OCI-LY7 (cell line): Measurements from ENCODE around the gene GNG7. TPM values are rescaled to one million over a fixed set of nuclear protein-coding genes. Genes with fewer than 3 reads are reported as not detected.

Experiments
- BruUV-seq: library from RNA; stranded (reverse); fragments of 400-500 nt; replicated peaks from 2 replicates; lab custom pipeline; 2021; lab: Mats Ljungman, UMichigan
- CTCF ChIA-PET: fragments of 300-600 bp; sonication (Branson Sonifier 250); formaldehyde crosslinking; loops from one replicate; lab custom pipeline; 2022; ENCODE audit warnings: antibody characterized with exemption; ENCODE audit not compliant: unreplicated experiment; lab: Charles Lee
- POLR2A ChIA-PET: fragments of 300-600 bp; sonication (Branson Sonifier 250); formaldehyde crosslinking; loops from one replicate; lab custom pipeline; 2022; ENCODE audit warnings: antibody characterized with exemption; lab: Charles Lee
- DNase-seq: peaks from one replicate; pipeline ENCODE4 v3.0.0-alpha.2; 2015; ENCODE audit warnings: low spot score
- H2AFZ ChIP-seq: fragments of 200-600 bp; sonication (generic), shearing (Covaris generic); 2 replicates; pipeline ENCODE4 v1.6.1; 2014; ENCODE audit warnings: mild to moderate bottlenecking, antibody characterized with exemption, low read length, moderate library complexity
- H3K27ac ChIP-seq: fragments of 200-600 bp; sonication (generic); 2 replicates; pipeline ENCODE4 v1.5.1; 2014; ENCODE audit warnings: mixed run types, low read depth, mild to moderate bottlenecking, moderate library complexity, low read length, inconsistent platforms; ENCODE audit not compliant: poor library complexity, severe bottlenecking
- H3K36me3 ChIP-seq: fragments of 200-600 bp; sonication (generic); 2 replicates; pipeline ENCODE4 v1.6.1; 2014; ENCODE audit warnings: mild to moderate bottlenecking, antibody characterized with exemption, low read length, moderate library complexity, mixed read lengths; ENCODE audit not compliant: insufficient read depth
- H3K4me1 ChIP-seq: fragments of 200-600 bp; sonication (generic); 2 replicates; pipeline ENCODE4 v1.5.1; 2014; ENCODE audit warnings: mild to moderate bottlenecking, low read length; ENCODE audit not compliant: insufficient read depth, poor library complexity, severe bottlenecking
- H3K4me2 ChIP-seq: fragments of 200-600 bp; sonication (generic); 2 replicates; pipeline ENCODE4 v1.6.1; 2014; ENCODE audit warnings: mild to moderate bottlenecking, low read length
- H3K4me3 ChIP-seq: fragments of 200-600 bp; sonication (generic); 2 replicates; pipeline ENCODE4 v1.5.1; 2014; ENCODE audit warnings: mild to moderate bottlenecking, low read depth, low read length; ENCODE audit not compliant: poor library complexity, severe bottlenecking
- H3K79me2 ChIP-seq: fragments of 200-600 bp; sonication (generic); 2 replicates; pipeline ENCODE4 v1.6.1; 2016; ENCODE audit warnings: low read depth, mild to moderate bottlenecking, low read length, moderate library complexity, mixed read lengths; ENCODE audit not compliant: insufficient read depth
- H3K9me2 ChIP-seq: fragments of 200-600 bp; sonication (generic); 2 replicates; pipeline ENCODE4 v1.6.1; 2016; ENCODE audit warnings: mild to moderate bottlenecking, low read length, mixed read lengths; ENCODE audit not compliant: insufficient read depth
- H3K9me3 ChIP-seq: fragments of 200-600 bp; sonication (generic); 2 replicates; pipeline ENCODE4 v1.6.1; 2014; ENCODE audit warnings: mild to moderate bottlenecking, mixed run types, low read length, mixed read lengths
- H4K20me1 ChIP-seq: fragments of 200-600 bp; sonication (generic); 2 replicates; pipeline ENCODE4 v1.6.1; 2014; ENCODE audit warnings: mild to moderate bottlenecking, antibody characterized with exemption, low read length, moderate library complexity, mixed read lengths; ENCODE audit not compliant: insufficient read depth
- EZH2phosphoT487 ChIP-seq: fragments of 200-600 bp; sonication (generic); IDR thresholded peaks from 2 replicates; pipeline ENCODE4 v1.6.1; 2018; ENCODE audit warnings: low read depth, borderline replicate concordance, mild to moderate bottlenecking, mixed run types, antibody characterized with exemption, low read length, moderate library complexity, mixed read lengths
- intact Hi-C: fragments of 100-400 bp; cut with micrococcal nuclease; formaldehyde crosslinking; loops from one replicate; pipeline ENCODE4 v1.10.0; 2022; ENCODE audit not compliant: unreplicated experiment
- total RNA-seq, 2 experiments: library from RNA; depleted of rRNA in 1 of 2; stranded (reverse); fragments of >200 nt in 1 of 2; shearing (Covaris generic) in 1 of 2; gene quantifications; 2 replicates each; pipeline ENCODE4 v1.2.3, GENCODE V29; 2014 to 2022
- TF ChIP-seq, protein P1 (sequence below): fragments of 200-600 bp; sonication (generic); conservative IDR thresholded peaks from 2 replicates; pipeline ENCODE4 v1.5.1; 2014; ENCODE audit warnings: mild to moderate bottlenecking, antibody characterized with exemption, low read length, moderate library complexity, mixed read lengths

The GNG7 gene
- total RNA-seq, 2 experiments from 2014 or later: 13.9 to 15.3 TPM

DNA sequence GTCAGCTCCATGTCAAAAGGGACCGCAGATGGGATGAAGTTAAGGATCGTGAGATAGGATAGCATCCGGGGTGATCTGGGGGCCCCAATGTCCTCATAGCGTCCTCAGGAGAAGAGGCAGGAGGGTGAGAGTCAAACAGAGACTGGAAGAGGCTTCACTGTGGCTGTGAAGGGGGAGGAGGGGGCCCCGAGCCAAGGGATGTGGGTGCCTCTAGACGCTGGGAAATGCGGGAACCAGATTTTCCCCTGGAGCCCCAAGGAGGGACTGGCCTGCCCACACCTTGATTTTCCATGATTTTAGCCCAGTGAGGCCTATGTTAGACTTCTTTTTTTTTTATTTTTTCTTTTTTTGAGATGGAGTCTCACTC, 61.2 kb downstream of the GNG7 start:
- BruUV-seq: no TSS peak
- ChIA-PET POLR2A (no interaction called here), CTCF (no interaction called here)
- no peak for TF ChIP-seq EZH2phosphoT487
- TF ChIP-seq, protein P1, sequence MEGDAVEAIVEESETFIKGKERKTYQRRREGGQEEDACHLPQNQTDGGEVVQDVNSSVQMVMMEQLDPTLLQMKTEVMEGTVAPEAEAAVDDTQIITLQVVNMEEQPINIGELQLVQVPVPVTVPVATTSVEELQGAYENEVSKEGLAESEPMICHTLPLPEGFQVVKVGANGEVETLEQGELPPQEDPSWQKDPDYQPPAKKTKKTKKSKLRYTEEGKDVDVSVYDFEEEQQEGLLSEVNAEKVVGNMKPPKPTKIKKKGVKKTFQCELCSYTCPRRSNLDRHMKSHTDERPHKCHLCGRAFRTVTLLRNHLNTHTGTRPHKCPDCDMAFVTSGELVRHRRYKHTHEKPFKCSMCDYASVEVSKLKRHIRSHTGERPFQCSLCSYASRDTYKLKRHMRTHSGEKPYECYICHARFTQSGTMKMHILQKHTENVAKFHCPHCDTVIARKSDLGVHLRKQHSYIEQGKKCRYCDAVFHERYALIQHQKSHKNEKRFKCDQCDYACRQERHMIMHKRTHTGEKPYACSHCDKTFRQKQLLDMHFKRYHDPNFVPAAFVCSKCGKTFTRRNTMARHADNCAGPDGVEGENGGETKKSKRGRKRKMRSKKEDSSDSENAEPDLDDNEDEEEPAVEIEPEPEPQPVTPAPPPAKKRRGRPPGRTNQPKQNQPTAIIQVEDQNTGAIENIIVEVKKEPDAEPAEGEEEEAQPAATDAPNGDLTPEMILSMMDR: no peak
- Histone ChIP-seq H3K4me1 (peaks cover 33% of the 10 kb centered on the region), H3K9me3 (no peaks in the 10 kb centered on the region), H3K36me3 (no peaks in the 10 kb centered on the region), H3K4me2 (no peak overlapping the region), H2AFZ (no peak overlapping the region), H4K20me1 (no peaks in the 10 kb centered on the region), H3K4me3 (no peak overlapping the region), H3K9me2 (no peaks in the 10 kb centered on the region), H3K27ac (no peak overlapping the region), H3K79me2 (no peaks in the 10 kb centered on the region)
- intact Hi-C loops: no loop called here
- DNase-seq: no peak

DNA sequence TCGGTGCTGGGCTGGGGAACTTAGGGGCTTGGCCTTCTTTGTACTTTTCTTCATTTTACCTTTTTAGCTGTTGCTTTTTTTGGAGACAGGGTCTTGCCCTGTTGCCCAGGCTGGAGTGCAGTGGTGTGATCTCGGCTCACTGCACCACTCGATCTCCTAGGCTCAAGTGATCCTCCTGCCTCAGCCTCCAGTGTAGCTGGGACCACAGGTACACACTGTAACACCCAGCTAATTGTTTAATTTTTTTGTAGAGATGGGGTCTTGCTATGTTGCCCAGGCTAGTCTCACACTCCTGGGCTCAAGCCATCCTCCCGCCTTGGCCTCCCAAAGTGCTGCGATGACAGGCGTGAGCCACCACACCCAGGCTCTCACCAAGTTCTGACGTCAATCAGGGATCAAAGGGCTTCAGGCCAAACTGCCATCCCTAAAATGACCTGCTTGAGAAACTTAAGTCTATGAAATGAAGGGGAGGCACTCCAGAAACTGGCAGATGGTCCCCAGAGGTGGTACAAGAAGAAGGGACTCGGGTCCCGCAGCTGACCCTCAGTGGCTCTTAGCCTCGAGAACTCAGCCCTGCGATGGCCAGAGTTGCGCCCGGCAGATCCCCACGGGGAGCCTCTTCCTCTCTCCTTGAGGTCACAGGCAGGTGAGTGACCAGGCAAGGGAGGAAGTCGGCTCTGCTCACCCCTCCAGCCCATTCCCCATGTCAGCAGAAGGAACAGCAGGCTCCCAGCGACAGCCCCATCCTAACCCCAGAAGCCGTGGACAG, 61.7 kb downstream of the GNG7 start:
- H3K4me1 ChIP-seq: peaks cover 34% of the 10 kb centered on the region
- TF ChIP-seq EZH2phosphoT487: no peak
- TF ChIP-seq, protein P1: no peak
- intact Hi-C loops: no loop called here
- CTCF ChIA-PET: no interaction called here
- no TSS peak for BruUV-seq
- H4K20me1 ChIP-seq: no peaks in the 10 kb centered on the region
- no peak overlapping the region for H3K4me3 ChIP-seq
- DNase-seq: no peak
- H3K27ac ChIP-seq: no peak overlapping the region
- H3K9me3 ChIP-seq: no peaks in the 10 kb centered on the region
- H3K9me2 ChIP-seq: no peaks in the 10 kb centered on the region
- H3K4me2 ChIP-seq: no peak overlapping the region
- no peaks in the 10 kb centered on the region for H3K36me3 ChIP-seq
- H2AFZ ChIP-seq: no peak overlapping the region
- POLR2A ChIA-PET: no interaction called here
- no peaks in the 10 kb centered on the region for H3K79me2 ChIP-seq

DNA sequence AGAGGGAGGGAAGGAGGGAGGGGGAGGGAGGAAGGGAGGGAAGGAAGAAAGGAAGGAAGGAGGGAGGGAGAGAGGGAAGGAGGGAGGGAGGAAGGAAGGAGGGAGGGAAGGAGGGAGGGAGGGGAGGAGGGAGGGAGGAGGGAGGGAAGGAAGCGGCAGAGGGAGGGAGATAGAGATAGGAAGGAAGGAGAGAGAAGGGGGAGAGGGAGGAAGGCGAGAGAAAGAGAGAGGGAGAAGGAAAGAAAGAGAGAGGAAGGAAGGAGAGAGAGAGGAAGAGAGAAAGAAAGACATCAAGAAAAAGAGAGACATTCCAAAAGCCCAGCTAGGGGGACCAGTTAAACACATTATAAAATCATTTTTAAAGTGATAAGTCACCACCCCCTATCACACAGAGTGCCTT, 62.5 kb downstream of the GNG7 start:
- Histone ChIP-seq H3K36me3 (no peaks in the 10 kb centered on the region), H3K9me3 (no peaks in the 10 kb centered on the region), H4K20me1 (no peaks in the 10 kb centered on the region), H3K4me3 (no peak overlapping the region), H3K9me2 (no peaks in the 10 kb centered on the region), H3K27ac (no peak overlapping the region), H3K79me2 (no peaks in the 10 kb centered on the region), H2AFZ (no peak overlapping the region), H3K4me2 (no peak overlapping the region), H3K4me1 (peaks cover 28% of the 10 kb centered on the region)
- intact Hi-C loops: no loop called here
- ChIA-PET CTCF (no interaction called here), POLR2A (no interaction called here)
- no peak for DNase-seq
- BruUV-seq: no TSS peak
- TF ChIP-seq, protein P1: no peak
